Hepatocyte (in vitro differentiated cells): Measurements from ENCODE around the gene ZNF560. TPM values are rescaled to one million over a fixed set of nuclear protein-coding genes. Genes with fewer than 3 reads are reported as not detected.

Source experiments
- DNase-seq: peaks from one replicate; pipeline ENCODE4 v3.0.0-alpha.2; 2016; ENCODE audit warnings: low spot score
- H2AFZ ChIP-seq: fragments of 200-600 bp; sonication (generic); 2 replicates; pipeline ENCODE4 v1.6.0; 2016; ENCODE audit warnings: antibody characterized with exemption, mild to moderate bottlenecking
- H3K27ac ChIP-seq: fragments of 200-600 bp; sonication (generic); 2 replicates; pipeline ENCODE4 v1.5.1; 2016; ENCODE audit warnings: mild to moderate bottlenecking
- H3K27me3 ChIP-seq: fragments of 200-600 bp; sonication (generic); 2 replicates; pipeline ENCODE4 v1.6.1; 2016
- H3K36me3 ChIP-seq: fragments of 200-600 bp; sonication (generic); replicated peaks from 2 replicates; pipeline ENCODE4 v1.5.1; 2016; ENCODE audit warnings: low read depth; ENCODE audit not compliant: insufficient read depth
- H3K4me1 ChIP-seq: fragments of 200-600 bp; sonication (generic); 2 replicates; pipeline ENCODE4 v1.5.1; 2016; ENCODE audit warnings: mild to moderate bottlenecking, moderate library complexity; ENCODE audit not compliant: insufficient read depth
- H3K4me2 ChIP-seq: fragments of 200-600 bp; sonication (generic); 2 replicates; pipeline ENCODE4 v1.6.0; 2016
- H3K4me3 ChIP-seq: fragments of 200-600 bp; sonication (generic); 2 replicates; pipeline ENCODE4 v1.5.1; 2016; ENCODE audit warnings: mild to moderate bottlenecking
- H3K79me2 ChIP-seq: fragments of 200-600 bp; sonication (generic); 2 replicates; pipeline ENCODE4 v1.6.0; 2017; ENCODE audit warnings: mild to moderate bottlenecking
- H3K9me2 ChIP-seq: fragments of 200-600 bp; sonication (generic); replicated peaks from 2 replicates; pipeline ENCODE4 v1.6.0; 2017; ENCODE audit warnings: mild to moderate bottlenecking; ENCODE audit not compliant: insufficient read depth
- H3K9me3 ChIP-seq: fragments of 200-600 bp; sonication (generic); 2 replicates; pipeline ENCODE4 v1.5.1; 2016; ENCODE audit warnings: low read depth, mild to moderate bottlenecking
- H4K20me1 ChIP-seq: fragments of 200-600 bp; sonication (generic); 2 replicates; pipeline ENCODE4 v1.6.0; 2016; ENCODE audit warnings: mild to moderate bottlenecking; ENCODE audit not compliant: insufficient read depth, poor library complexity, severe bottlenecking
- EZH2 ChIP-seq: fragments of 200-600 bp; sonication (generic); IDR thresholded peaks from 2 replicates; pipeline ENCODE4 v1.6.1; 2016; ENCODE audit warnings: antibody characterized with exemption, mild to moderate bottlenecking, borderline replicate concordance
- EZH2phosphoT487 ChIP-seq: fragments of 200-600 bp; sonication (generic); IDR thresholded peaks from one replicate; pipeline ENCODE4 v1.6.1; 2018; ENCODE audit warnings: antibody characterized with exemption, mild to moderate bottlenecking, low read depth, moderate library complexity; ENCODE audit not compliant: unreplicated experiment, severe bottlenecking
- WGBS: methylation state at CpG from one replicate; pipeline ENCODE4 v1.1.6; 2016; ENCODE audit warnings: low lambda C conversion rate; ENCODE audit errors: missing lambda C conversion rate; 5-methylcytosine and 5-hydroxymethylcytosine counted together
- polyA plus RNA-seq: library from polyadenylated mRNA; unstranded; fragments of >200 nt; fragmentation: Nextera tagmentation; extraction: Ambion mirVana; gene quantifications from 2 replicates; pipeline ENCODE4 v1.2.1, GENCODE V29; 2016
- total RNA-seq: library from RNA; depleted of rRNA; stranded (reverse); fragments of >200 nt; gene quantifications from 2 replicates; pipeline ENCODE4 v1.2.3, GENCODE V29; 2014
- TF ChIP-seq, protein P1 (sequence below): fragments of 200-600 bp; sonication (generic); IDR thresholded peaks from 2 replicates; pipeline ENCODE4 v1.5.1; 2016; ENCODE audit warnings: antibody characterized with exemption, mild to moderate bottlenecking; ENCODE audit not compliant: poor library complexity

The ZNF560 gene
- total and polyA plus RNA-seq, 2 experiments from 2014 or later, result not detected

- Histone ChIP-seq H3K27me3 (no peaks in the 10 kb centered on the region), H3K4me2 (no peak overlapping the region), H2AFZ (no peak overlapping the region), H3K4me3 (no peak overlapping the region), H3K36me3 (no peaks in the 10 kb centered on the region), H3K79me2 (no peaks in the 10 kb centered on the region), H4K20me1 (no peaks in the 10 kb centered on the region), H3K9me2 (no peaks in the 10 kb centered on the region), H3K4me1 (no peaks in the 10 kb centered on the region), H3K27ac (no peak overlapping the region), H3K9me3 (no peaks in the 10 kb centered on the region)
- no peak for DNase-seq
- TF ChIP-seq EZH2, result no peak
- TF ChIP-seq, protein P1, sequence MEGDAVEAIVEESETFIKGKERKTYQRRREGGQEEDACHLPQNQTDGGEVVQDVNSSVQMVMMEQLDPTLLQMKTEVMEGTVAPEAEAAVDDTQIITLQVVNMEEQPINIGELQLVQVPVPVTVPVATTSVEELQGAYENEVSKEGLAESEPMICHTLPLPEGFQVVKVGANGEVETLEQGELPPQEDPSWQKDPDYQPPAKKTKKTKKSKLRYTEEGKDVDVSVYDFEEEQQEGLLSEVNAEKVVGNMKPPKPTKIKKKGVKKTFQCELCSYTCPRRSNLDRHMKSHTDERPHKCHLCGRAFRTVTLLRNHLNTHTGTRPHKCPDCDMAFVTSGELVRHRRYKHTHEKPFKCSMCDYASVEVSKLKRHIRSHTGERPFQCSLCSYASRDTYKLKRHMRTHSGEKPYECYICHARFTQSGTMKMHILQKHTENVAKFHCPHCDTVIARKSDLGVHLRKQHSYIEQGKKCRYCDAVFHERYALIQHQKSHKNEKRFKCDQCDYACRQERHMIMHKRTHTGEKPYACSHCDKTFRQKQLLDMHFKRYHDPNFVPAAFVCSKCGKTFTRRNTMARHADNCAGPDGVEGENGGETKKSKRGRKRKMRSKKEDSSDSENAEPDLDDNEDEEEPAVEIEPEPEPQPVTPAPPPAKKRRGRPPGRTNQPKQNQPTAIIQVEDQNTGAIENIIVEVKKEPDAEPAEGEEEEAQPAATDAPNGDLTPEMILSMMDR, result no peak
- no peak for TF ChIP-seq EZH2phosphoT487
These were observed 23.4 kb downstream of the ZNF560 start for GRCh38 chr19:9474975-9475374.

DNA sequence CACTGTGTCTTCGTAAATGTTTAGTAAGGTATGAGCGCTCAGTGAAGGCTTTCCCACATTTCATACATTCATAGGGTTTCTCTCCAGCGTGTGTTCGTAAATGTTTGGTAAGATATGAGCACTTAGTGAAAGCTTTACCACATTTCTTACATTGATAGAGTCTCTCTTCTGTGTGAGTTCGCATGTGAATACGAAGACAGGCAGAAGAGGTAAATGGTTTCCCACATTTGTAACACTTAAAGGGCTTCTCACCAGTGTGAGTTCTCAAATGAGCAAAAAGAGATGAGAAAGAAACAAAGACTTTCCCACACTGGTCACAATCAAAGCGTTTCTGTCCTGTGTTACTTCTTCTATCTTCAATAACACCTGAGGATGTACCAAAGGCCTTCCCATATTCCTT, 31.3 kb downstream of the ZNF560 start:
- Histone ChIP-seq H2AFZ (no peak overlapping the region), H4K20me1 (no peaks in the 10 kb centered on the region), H3K36me3 (no peaks in the 10 kb centered on the region), H3K9me2 (no peaks in the 10 kb centered on the region), H3K27me3 (no peaks in the 10 kb centered on the region), H3K79me2 (no peaks in the 10 kb centered on the region), H3K4me2 (no peak overlapping the region), H3K9me3 (no peaks in the 10 kb centered on the region), H3K4me3 (no peak overlapping the region), H3K27ac (no peak overlapping the region), H3K4me1 (no peaks in the 10 kb centered on the region)
- 77% methylated on average over 7 of the region's 7 CpGs for whole genome bisulfite sequencing
- no peak for DNase-seq
- TF ChIP-seq, protein P1, result no peak
- TF ChIP-seq EZH2phosphoT487, result no peak
- no peak for TF ChIP-seq EZH2

GRCh38 chr19:9461938-9462337, 36.5 kb downstream of the ZNF560 start:
- Histone ChIP-seq H3K27me3 (no peaks in the 10 kb centered on the region), H3K36me3 (no peaks in the 10 kb centered on the region), H3K9me3 (no peaks in the 10 kb centered on the region), H3K9me2 (no peaks in the 10 kb centered on the region), H3K79me2 (no peaks in the 10 kb centered on the region), H3K27ac (no peak overlapping the region), H4K20me1 (no peaks in the 10 kb centered on the region), H3K4me1 (no peaks in the 10 kb centered on the region), H3K4me3 (no peak overlapping the region), H2AFZ (no peak overlapping the region), H3K4me2 (no peak overlapping the region)
- 81% methylated on average over 4 of the region's 4 CpGs for WGBS
- TF ChIP-seq EZH2phosphoT487, result no peak
- TF ChIP-seq, protein P1, result no peak
- no peak for TF ChIP-seq EZH2
- no peak for DNase-seq
